HG02852 (cell line): ENCODE data around the gene ZNF652.
"Not testable (repeated sequence)": the region's sequence is repeated elsewhere in the genome, so short reads cannot be mapped to it uniquely, and the experiment has no call there.

Experiments used
- ATAC-seq: cut with Tn5 transposase; IDR thresholded peaks from one replicate; pipeline ENCODE4 v1.9.1; 2021; ENCODE audit warnings: mild to moderate bottlenecking, moderate library complexity; ENCODE audit not compliant: unreplicated experiment

Gene ZNF652

GRCh38 chr17:49387498-49388289 lies 25.6 kb upstream of the ZNF652 start:
- peak; percentile 29 for ATAC-seq

GRCh38 chr17:49386373-49386772 lies 24.3 kb upstream of the ZNF652 start:
- no peak for ATAC-seq

DNA sequence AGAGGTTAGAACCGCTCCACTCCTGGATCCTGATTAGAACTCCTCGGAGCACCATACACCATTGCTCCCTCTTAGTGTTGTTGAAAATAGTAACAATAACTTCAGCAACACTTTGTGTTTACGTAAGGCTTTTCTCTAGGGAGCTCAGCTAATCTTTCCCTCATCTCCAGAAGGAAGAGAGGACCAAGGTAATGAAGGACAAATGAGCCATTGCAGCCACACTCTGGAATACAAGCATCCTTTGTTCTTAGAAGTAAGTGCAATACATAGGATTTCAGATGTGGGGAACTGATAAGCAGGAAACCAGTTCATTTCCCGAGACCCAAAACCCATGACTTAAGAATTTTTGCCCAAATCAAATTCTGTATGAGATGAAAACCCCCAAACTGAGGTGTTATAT lies 22.9 kb upstream of the ZNF652 start:
- no peak for ATAC-seq

- ATAC-seq, result no peak
Measured at GRCh38 chr17:49383060-49383459, 21.0 kb upstream of the ZNF652 start.

- ATAC-seq, result no peak
Measured at GRCh38 chr17:49382556-49382955, 20.5 kb upstream of the ZNF652 start.

GRCh38 chr17:49381793-49382192 lies 19.7 kb upstream of the ZNF652 start:
- ATAC-seq, result no peak

GRCh38 chr17:49381033-49381432 lies 19.0 kb upstream of the ZNF652 start:
- no peak for ATAC-seq

DNA sequence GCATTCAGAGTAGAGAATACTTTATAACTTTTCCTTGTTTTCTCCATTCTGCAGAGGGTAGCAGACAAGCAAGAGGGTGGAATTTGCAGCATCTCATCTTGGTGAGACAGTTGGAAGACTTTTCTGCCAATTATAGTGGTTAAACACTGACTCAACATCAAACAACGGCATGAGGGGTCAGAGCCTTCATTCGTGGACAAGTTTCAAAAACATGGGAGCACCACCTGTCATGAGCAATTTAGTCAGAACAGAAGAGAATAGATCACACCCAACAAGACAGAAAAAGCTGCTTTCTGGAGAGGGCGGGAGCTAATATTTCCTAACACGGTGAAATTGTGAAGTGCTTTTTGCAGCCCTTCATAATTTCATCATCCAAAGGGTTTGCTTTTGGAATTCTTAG lies 17.9 kb upstream of the ZNF652 start:
- ATAC-seq, result no peak

- no peak for ATAC-seq
Measured at GRCh38 chr17:49378311-49378710, 16.3 kb upstream of the ZNF652 start.

- no peak for ATAC-seq
Measured at GRCh38 chr17:49375544-49375943, 13.5 kb upstream of the ZNF652 start.

- no peak for ATAC-seq
Measured at GRCh38 chr17:49373115-49373514, 11.1 kb upstream of the ZNF652 start.

DNA sequence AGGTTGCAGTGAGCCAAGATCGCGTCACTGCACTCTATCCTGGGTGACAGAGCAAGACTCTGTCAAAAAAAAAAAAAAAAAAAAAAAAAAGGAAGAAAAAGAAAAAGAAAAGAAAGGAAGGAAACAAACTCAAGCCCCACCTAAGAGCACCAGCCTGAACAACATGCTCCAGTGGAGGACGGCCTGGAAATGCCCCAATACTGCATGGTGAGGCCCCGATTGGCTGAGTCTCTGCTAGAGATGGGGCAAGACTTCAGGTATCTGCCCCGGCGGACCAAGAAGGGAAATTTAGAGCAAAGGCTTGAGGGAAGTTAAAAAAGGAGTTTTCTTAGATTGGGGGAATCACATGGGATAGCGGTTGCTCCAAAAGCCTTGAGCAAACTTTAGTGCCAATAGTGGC lies 10.4 kb upstream of the ZNF652 start:
- ATAC-seq, result no peak

DNA sequence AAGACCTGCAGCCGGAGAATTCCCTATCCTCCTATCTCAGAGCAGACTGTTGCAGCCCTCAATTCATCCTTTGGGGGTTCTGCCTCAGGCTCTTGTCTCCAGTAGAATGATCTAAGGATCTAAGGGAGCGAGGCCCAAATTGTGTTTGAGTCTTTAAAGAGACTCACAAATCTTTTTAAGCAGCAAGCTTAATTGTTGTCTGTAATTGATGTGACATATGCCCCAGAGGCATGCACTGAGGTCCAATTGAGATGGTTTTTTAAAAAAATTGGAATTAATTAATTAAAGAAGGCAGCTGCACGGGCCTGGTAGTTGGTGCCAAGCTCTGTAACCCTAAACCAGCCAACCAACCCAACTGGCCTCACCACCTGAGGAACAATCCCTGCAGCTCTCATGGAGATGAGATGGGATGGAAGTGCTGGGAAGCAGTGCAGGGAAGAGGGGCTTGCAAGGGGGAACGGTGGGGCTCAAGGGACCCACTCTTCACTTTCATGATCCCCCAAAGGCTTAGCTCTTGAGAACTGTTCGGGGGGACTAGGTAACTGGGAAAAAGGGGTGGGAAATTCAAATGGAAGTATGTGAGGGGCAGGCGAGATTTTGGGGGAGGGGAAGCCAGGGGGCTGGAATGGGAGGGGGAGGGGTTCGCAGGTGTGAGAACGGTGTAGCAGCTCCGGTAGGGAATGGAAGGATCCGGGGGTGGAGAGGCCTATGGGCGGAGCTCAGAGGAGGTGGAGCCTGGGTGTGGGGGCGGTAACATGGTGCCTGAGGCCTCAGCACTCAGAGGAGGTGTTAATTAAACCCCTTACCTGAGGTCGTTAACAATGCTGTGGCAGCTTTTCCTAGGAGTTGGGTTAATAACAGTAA lies 9.2 kb upstream of the ZNF652 start:
- ATAC-seq, result no peak

DNA sequence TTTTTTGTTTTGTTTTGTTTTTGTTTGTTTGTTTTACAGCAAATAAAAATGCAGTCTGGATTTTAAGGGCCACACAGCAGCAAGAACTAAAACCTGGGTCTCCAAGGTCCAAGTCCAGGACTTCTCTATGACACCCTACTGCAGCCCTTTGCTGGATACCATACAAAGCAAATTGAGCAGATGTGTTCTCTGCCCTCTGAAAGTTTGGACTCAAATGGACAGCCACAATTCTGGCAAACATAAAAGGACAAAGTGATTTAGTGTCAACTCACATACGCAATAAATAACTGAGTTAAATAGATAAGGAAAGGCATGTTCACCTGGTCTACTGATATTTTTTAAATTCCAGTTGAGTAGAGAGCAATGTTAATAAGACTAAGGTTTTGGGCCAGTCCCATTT lies 7.7 kb upstream of the ZNF652 start:
- no peak for ATAC-seq

DNA sequence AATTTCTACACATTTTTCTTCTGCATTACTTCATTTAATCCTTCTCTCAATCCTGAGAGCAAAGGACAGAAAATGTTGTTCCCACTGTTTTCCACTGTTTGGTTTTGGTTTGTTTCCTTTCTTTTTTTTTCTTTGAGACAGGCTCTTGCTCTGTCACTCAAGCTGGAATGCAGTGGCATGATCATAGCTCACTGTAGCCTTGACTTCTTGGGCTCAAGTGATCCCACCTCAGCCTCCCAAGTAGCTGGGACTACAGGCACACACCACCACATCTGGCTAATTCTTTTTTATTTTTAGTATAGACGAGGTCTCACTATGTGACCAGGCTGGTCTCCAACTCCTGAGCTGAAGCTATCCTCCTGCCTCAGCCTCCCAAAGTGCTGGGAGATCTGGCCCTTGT lies 7.0 kb upstream of the ZNF652 start:
- ATAC-seq, result no peak

DNA sequence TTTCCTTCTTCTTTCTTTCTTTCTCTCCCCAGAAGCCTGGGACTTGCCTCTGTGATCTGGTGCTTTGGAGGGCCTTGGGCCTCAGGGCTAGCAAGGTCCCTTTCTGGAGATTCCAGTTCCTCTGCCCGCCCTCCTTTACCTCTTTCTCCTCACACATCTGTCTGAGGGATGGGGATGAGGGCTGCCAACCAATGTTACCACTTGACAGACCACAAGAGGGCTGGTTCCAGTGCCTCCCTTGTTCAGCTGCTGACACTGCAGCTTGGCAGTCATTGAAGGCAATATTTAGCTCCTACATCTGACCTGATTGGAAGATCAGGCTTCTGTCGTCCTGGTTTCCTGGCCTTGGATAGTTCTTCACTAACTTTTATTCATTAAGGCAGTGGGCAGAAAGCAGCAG lies 3.6 kb upstream of the ZNF652 start:
- ATAC-seq, result no peak

GRCh38 chr17:49365126-49365525 lies 3.1 kb upstream of the ZNF652 start:
- not testable (repeated sequence) for ATAC-seq

DNA sequence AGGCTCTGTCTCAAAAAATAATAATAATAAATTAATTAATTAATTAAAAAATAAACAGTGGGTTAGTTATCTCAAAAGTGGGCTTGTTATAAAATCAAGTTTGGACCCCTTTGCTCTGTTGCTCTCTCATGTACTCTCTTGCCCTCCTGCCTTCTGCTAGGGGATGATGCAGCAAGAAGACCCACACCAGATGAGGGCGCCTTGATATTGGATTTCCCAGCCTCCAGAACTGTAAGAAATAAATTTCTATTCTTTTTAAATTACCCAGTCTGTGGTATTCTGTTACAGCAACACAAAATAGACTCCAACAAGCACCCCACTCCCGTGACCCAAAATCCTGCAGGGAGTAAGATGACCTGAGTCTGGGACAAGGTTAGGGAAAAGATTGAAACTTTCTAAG lies 2.1 kb upstream of the ZNF652 start:
- no peak for ATAC-seq

DNA sequence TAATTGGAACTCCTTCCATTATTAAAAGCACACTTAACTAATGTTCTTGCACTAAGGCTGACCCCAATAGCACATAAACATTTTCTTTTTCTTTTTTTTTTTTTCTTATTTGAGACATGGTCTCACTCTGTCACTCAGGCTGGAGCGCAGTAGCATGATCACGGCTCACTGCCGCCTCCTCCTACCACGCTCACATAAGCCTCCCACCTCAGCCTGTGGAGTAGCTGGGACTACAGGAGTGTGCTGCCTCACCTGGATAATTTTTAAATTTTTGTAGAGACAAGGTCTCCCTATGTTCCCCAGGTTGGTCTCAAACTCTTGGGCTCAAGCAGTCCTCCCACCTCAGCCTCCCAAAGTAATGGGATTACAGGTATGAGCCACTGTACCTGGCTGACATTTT lies 1.2 kb upstream of the ZNF652 start:
- ATAC-seq, result no peak

- ATAC-seq, result no peak
Measured at GRCh38 chr17:49362723-49363117, 670 bp upstream of the ZNF652 start.

DNA sequence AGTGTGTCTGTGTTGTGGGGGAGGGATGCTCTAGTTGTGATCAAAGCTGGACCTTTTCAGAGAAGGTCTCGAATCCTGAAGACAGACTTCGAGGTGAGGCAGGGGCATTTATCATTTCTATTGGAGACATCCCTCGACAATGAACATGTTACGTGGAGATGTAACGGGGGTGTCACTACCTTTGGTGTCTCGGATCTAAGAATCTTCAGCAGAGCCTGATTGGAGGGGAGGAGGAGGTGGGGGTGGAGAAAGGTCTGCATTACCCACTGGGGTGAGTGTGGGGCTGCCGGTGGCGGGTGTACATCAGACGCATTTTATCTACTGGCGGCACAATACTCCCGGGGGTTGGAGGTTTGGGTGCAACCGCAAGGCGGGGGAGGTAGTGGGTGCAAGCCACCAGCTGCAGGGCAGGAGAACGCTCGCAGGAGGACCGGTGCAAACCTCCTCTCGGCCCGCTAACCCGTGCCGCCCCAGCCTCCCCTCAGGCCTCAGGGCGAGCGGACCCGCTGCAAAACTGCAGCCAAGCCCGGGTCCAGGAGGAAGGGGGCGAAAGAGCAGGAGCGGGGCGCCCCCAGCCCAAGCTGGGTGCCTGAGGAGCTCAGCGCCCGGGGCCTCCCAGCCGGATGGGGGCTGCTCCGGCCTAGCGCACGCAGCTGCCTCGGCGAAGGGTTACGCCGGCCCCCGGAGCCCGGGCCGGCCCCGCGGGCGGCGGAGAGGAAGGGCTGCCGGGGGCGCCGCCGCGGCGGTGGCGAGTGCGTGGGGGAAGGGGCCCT lies 735 bp downstream of the ZNF652 start:
- peak; percentile 29 for ATAC-seq

DNA sequence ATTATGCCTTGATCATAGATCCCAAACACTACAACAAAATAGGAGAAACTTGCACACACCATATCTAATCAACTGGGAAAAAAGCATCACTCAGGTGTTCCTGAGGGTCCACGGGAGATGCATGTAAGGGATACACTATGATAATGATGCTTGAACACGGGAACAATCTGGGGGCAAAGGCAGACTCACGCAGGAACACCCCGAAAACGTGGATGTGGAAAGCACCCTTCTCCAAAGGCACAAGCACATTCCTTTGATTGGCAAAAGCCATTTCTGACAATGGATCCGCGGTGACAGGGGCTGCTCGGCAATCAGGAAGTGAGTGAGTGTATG lies 1.3 kb downstream of the ZNF652 start:
- peak; percentile 17 for ATAC-seq
